Large intestine (tissue), 3 donors: ENCODE results near the gene GGT5. TPM values are rescaled to one million over a fixed set of nuclear protein-coding genes. Genes with fewer than 3 reads are reported as not detected.
"Not testable (repeated sequence)": the region's sequence is repeated elsewhere in the genome, so short reads cannot be mapped to it uniquely, and the experiment has no call there.

Source experiments
- DNase-seq, 2 donors: peaks; one replicate each; pipeline versions ENCODE4 v3.0.0 to v3.0.0-alpha.2; 2013
- H3K27ac ChIP-seq: one replicate; pipeline ENCODE4 v1.5.1; 2013; ENCODE audit warnings: low read length
- H3K27me3 ChIP-seq: 2 replicates; pipeline ENCODE4 v1.6.1; 2013; ENCODE audit warnings: low read length; ENCODE audit not compliant: control insufficient read depth, insufficient read depth
- H3K36me3 ChIP-seq: 2 replicates; pipeline ENCODE4 v1.6.1; 2013; ENCODE audit warnings: low read length; ENCODE audit not compliant: control insufficient read depth, insufficient read depth
- H3K4me1 ChIP-seq: one replicate; pipeline ENCODE4 v1.6.1; 2013; ENCODE audit warnings: low read length; ENCODE audit not compliant: control insufficient read depth, insufficient read depth
- H3K4me3 ChIP-seq: one replicate; pipeline ENCODE4 v1.5.1; 2013; ENCODE audit warnings: low read length
- H3K9me3 ChIP-seq: one replicate; pipeline ENCODE4 v1.6.1; 2013; ENCODE audit warnings: mild to moderate bottlenecking, low read depth, low read length, moderate library complexity; ENCODE audit not compliant: control insufficient read depth
- whole genome bisulfite sequencing: methylation state at CpG from one replicate; pipeline ENCODE4 v1.1.5; 2013; ENCODE audit warnings: low lambda C conversion rate; ENCODE audit not compliant: insufficient coverage; 5-methylcytosine and 5-hydroxymethylcytosine counted together
- polyA plus RNA-seq: library from polyadenylated mRNA; unstranded; fragments of 120-200 nt; gene quantifications from one replicate; pipeline ENCODE4 v1.2.1, GENCODE V29; 2013

The GGT5 gene
- polyA plus RNA-seq, 1 donor: 9.2 TPM

DNA sequence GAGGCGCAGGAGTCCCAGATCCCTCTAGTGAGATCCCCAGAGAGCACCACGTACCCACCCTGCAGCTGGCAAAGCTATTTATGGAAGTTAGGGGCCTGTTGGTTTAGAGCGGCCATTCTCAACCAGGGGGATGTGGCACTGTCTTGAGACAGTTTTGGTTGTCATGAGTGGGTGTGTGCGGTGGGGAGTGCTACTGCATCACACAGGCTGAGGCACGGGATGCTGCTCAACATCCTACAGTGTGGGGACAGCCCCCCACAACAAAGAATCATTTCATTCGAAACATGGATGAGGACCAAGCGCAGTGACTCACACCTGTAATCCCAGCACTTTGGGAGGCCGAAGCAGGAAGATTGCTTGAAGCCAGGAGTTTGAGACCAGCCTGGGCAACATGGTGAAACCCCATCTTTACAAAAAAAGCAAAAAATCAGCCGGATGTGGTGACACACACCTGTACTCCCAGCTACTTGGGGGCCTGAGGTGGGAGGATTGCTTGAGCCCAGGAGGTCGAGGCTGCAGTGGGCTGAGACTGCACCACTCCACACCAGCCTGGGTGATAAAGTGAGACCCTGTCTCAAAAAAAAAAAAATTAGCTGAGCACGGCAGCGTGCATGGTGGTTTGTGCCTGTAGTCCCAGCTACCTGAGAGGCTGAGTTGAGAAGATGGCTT is 28.2 kb downstream of the GGT5 start:
- no peaks in the 10 kb centered on the region for H3K4me1 ChIP-seq
- no peak overlapping the region for H3K27ac ChIP-seq
- no peaks in the 10 kb centered on the region for H3K27me3 ChIP-seq
- DNase-seq: no peak
- H3K9me3 ChIP-seq: no peaks in the 10 kb centered on the region
- no CpG with 5 or more reads among the region's 12 CpGs for WGBS
- no peak overlapping the region for H3K4me3 ChIP-seq
- no peaks in the 10 kb centered on the region for H3K36me3 ChIP-seq

DNA sequence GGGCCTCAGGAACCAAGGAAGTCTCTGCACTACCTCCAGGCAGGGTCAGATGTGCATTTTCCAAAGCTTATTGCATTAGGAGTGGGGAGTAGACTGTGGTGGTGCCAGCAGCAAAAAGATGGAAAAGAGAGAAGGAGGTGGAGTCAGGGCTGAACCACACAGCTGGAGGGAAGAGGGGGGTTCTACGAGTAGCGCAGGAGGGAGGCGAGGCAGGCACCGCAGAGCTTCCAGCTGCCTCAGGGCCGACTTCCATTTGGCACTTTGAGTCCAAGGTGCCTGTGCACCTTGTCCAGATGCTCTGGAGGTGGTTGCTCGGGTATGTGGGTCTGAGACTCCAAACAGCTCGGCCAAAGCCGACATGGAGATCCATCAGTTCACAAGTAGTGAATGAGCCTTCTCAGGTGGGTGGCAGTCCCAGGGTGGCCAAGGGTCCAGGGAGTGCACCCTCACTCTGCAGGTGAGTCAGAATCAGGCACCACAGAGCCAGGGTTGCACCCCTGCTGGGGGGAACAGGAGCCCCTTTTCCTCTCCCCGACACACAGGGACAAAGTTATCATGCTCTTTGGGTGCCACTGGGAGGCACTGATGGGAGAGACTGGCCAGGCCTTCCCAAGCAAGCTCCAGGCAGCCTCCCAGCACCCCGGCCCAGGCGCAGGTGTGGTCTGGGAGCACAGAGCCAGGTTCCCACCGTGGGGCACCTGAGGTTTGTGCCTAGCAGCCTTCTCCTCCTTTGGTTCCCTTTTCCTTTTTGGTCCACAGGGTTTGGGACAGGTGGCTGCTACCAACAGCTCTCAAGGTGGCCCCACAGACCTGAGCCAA is 30.2 kb downstream of the GGT5 start:
- DNase-seq: no peak
- Histone ChIP-seq H3K9me3 (no peaks in the 10 kb centered on the region), H3K4me1 (no peaks in the 10 kb centered on the region), H3K27ac (no peak overlapping the region), H3K4me3 (no peak overlapping the region), H3K36me3 (no peaks in the 10 kb centered on the region), H3K27me3 (no peaks in the 10 kb centered on the region)
- WGBS: no CpG with 5 or more reads among the region's 12 CpGs

- not testable (repeated sequence) for H3K27me3 ChIP-seq, H3K4me3 ChIP-seq, H3K27ac ChIP-seq, H3K9me3 ChIP-seq, H3K36me3 ChIP-seq, H3K4me1 ChIP-seq, DNase-seq
- 100% methylated on average over 1 of the region's 9 CpGs for WGBS
Measured at GRCh38 chr22:24213111-24213510, 31.8 kb downstream of the GGT5 start.

- not testable (repeated sequence) for H3K27ac ChIP-seq, H3K9me3 ChIP-seq, H3K4me3 ChIP-seq, H3K4me1 ChIP-seq, DNase-seq, H3K36me3 ChIP-seq, H3K27me3 ChIP-seq
- no CpG with 5 or more reads among the region's 6 CpGs for WGBS
Measured at GRCh38 chr22:24211716-24212115, 33.2 kb downstream of the GGT5 start.

GRCh38 chr22:24210409-24210808 is 34.5 kb downstream of the GGT5 start:
- H3K9me3 ChIP-seq, H3K27ac ChIP-seq, H3K4me3 ChIP-seq, H3K4me1 ChIP-seq, DNase-seq, H3K36me3 ChIP-seq, H3K27me3 ChIP-seq: not testable (repeated sequence)
- WGBS: no CpG with 5 or more reads among the region's 11 CpGs

- Histone ChIP-seq H3K4me3 (no peak overlapping the region), H3K36me3 (no peaks in the 10 kb centered on the region), H3K4me1 (no peaks in the 10 kb centered on the region), H3K27me3 (no peaks in the 10 kb centered on the region), H3K27ac (no peak overlapping the region), H3K9me3 (peaks cover 3% of the 10 kb centered on the region)
- 80% methylated on average over 1 of the region's 4 CpGs for WGBS
- DNase-seq: no peak
Measured at GRCh38 chr22:24209687-24210086, 35.2 kb downstream of the GGT5 start.

- DNase-seq: no peak
- no peaks in the 10 kb centered on the region for H3K36me3 ChIP-seq
- H3K4me1 ChIP-seq: no peaks in the 10 kb centered on the region
- H3K27ac ChIP-seq: no peak overlapping the region
- peaks cover 4% of the 10 kb centered on the region for H3K9me3 ChIP-seq
- no peaks in the 10 kb centered on the region for H3K27me3 ChIP-seq
- WGBS: no CpG with 5 or more reads among the region's 3 CpGs
- H3K4me3 ChIP-seq: no peak overlapping the region
Measured at GRCh38 chr22:24209016-24209415, 35.9 kb downstream of the GGT5 start.

GRCh38 chr22:24208012-24208749 is 36.7 kb downstream of the GGT5 start:
- H3K4me3 ChIP-seq: no peak overlapping the region
- no peaks in the 10 kb centered on the region for H3K4me1 ChIP-seq

DNA sequence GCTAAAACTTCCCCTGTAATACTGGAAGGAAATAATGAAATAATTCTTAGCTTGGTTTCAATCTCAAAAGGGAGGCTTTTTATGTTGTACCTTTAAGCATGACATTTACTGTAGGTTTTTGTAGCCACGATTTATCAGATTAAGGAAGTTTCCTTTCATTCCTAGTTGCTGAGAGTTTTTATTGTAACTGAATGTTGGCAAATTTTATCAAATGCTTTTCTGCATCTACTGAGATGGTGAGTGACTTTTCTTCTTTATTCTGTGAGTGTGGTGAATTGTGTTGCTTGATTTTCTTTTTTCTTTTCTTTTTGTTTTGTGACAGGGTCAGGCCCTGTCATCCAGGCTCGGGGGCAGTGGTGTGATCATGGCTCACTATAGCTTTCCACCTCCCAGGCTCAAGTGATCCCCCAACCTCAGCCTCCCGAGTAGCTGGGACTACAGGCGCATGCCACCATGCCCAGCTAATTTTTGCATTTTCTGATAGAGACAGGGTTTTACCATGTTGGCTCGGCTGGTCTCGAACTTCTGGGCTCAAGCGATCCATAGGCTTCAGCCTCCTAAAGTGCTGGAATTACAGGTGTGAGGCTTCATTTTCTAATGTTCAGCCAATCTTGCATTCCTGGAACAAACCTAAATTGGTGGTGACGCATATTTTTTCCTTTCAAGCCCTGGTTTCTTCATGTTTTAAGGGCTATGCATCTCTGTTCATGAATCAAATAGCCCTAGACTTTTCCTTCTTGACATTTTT is 37.4 kb downstream of the GGT5 start:
- Histone ChIP-seq H3K4me3 (no peak overlapping the region), H3K4me1 (no peaks in the 10 kb centered on the region), H3K36me3 (no peaks in the 10 kb centered on the region), H3K27ac (no peak overlapping the region), H3K9me3 (peaks cover 4% of the 10 kb centered on the region), H3K27me3 (no peaks in the 10 kb centered on the region)
- 80% methylated on average over 1 of the region's 8 CpGs for WGBS
- DNase-seq: no peak

More at GRCh38 chr22:24208012-24208749, 36.7 kb downstream of the GGT5 start:
- H3K9me3 ChIP-seq: peaks cover 4% of the 10 kb centered on the region
- no peaks in the 10 kb centered on the region for H3K27me3 ChIP-seq
- no peak overlapping the region for H3K27ac ChIP-seq
- no peaks in the 10 kb centered on the region for H3K36me3 ChIP-seq
- peak in 1 of 2 donors; percentile 14 for DNase-seq
- 29% methylated on average over 1 of the region's 2 CpGs for WGBS
